Measurements from ENCODE around the gene KHSRP.
"Not testable (repeated sequence)": the region's sequence is repeated elsewhere in the genome, so short reads cannot be mapped to it uniquely, and the experiment has no call there.

KHSRP gene

GRCh38 chr19:6412447-6413091, 12.0 kb downstream of the KHSRP start:
- no peaks in the 10 kb centered on the region for H3K27me3 ChIP-seq
- H3K4me3 ChIP-seq: no peak overlapping the region
- H3K36me3 ChIP-seq: peaks cover 57% of the 10 kb centered on the region
- peaks cover 54% of the 10 kb centered on the region for H4K20me1 ChIP-seq
- no peak overlapping the region for H3K9ac ChIP-seq
- H3K4me1 ChIP-seq: no peaks in the 10 kb centered on the region
- H3K9me3 ChIP-seq: no peaks in the 10 kb centered on the region
- TF ChIP-seq Cebpa-rat (IDR thresholded peaks at IDR 0.05): no peak
- H3K4me2 ChIP-seq: no peak overlapping the region
- H3K27ac ChIP-seq: no peak overlapping the region

GRCh38 chr19:6412061-6412446, 12.6 kb downstream of the KHSRP start:
- Histone ChIP-seq H3K4me2 (no peak overlapping the region), H3K9ac (no peak overlapping the region)
- no peak for TF ChIP-seq Cebpa-rat (IDR thresholded peaks at IDR 0.05)

GRCh38 chr19:6409346-6409745, 15.3 kb downstream of the KHSRP start:
- TF ChIP-seq Cebpa-rat (IDR thresholded peaks at IDR 0.05): no peak
- Histone ChIP-seq H4K20me1 (peaks cover 23% of the 10 kb centered on the region), H3K36me3 (peaks cover 25% of the 10 kb centered on the region), H3K9me3 (no peaks in the 10 kb centered on the region), H3K9ac (no peak overlapping the region), H3K27ac (no peak overlapping the region), H3K27me3 (no peaks in the 10 kb centered on the region), H3K4me3 (no peak overlapping the region), H3K4me2 (no peak overlapping the region), H3K4me1 (no peaks in the 10 kb centered on the region)

More at GRCh38 chr19:6412061-6412446, 12.6 kb downstream of the KHSRP start:
- peaks cover 49% of the 10 kb centered on the region for H4K20me1 ChIP-seq
- H3K9me3 ChIP-seq: no peaks in the 10 kb centered on the region
- H3K4me3 ChIP-seq: no peak overlapping the region
- H3K27ac ChIP-seq: no peak overlapping the region
- no peaks in the 10 kb centered on the region for H3K27me3 ChIP-seq
- peaks cover 52% of the 10 kb centered on the region for H3K36me3 ChIP-seq
- no peaks in the 10 kb centered on the region for H3K4me1 ChIP-seq

- no peaks in the 10 kb centered on the region for H3K36me3 ChIP-seq
- no peak for TF ChIP-seq Cebpa-rat (IDR thresholded peaks at IDR 0.05)
- no peak overlapping the region for H3K4me3 ChIP-seq
Observed at GRCh38 chr19:6406401-6406800, 18.2 kb downstream of the KHSRP start.

GRCh38 chr19:6402837-6403608, 21.6 kb downstream of the KHSRP start:
- no peak for TF ChIP-seq Cebpa-rat (IDR thresholded peaks at IDR 0.05)
- no peak overlapping the region for H3K4me3 ChIP-seq
- peak overlapping the region; percentile 20; the same call in 1 of the 2 replicates for H3K4me2 ChIP-seq
- peaks cover 10% of the 10 kb centered on the region; the same call in 1 of the 2 replicates for H3K4me1 ChIP-seq
- H3K27me3 ChIP-seq: no peaks in the 10 kb centered on the region
- H3K9me3 ChIP-seq: no peaks in the 10 kb centered on the region
- no peaks in the 10 kb centered on the region for H4K20me1 ChIP-seq
- H3K27ac ChIP-seq: no peak overlapping the region
- no peak overlapping the region for H3K9ac ChIP-seq
- no peaks in the 10 kb centered on the region for H3K36me3 ChIP-seq

More at GRCh38 chr19:6406401-6406800, 18.2 kb downstream of the KHSRP start:
- no peaks in the 10 kb centered on the region for H3K27me3 ChIP-seq
- no peak overlapping the region for H3K4me2 ChIP-seq
- 0 out of 2 replicates have a peak, but pooled peaks cover under 1% of the 10 kb centered on the region for H4K20me1 ChIP-seq
- no peaks in the 10 kb centered on the region for H3K9me3 ChIP-seq
- H3K9ac ChIP-seq: no peak overlapping the region
- no peak overlapping the region for H3K27ac ChIP-seq
- peaks cover 10% of the 10 kb centered on the region; the same call in 1 of the 2 replicates for H3K4me1 ChIP-seq

GRCh38 chr19:6402058-6402457, 22.6 kb downstream of the KHSRP start:
- Histone ChIP-seq H3K27me3 (no peaks in the 10 kb centered on the region), H4K20me1 (no peaks in the 10 kb centered on the region), H3K4me3 (no peak overlapping the region), H3K27ac (no peak overlapping the region), H3K9ac (no peak overlapping the region), H3K9me3 (no peaks in the 10 kb centered on the region), H3K4me1 (peaks cover 10% of the 10 kb centered on the region; the same call in 1 of the 2 replicates), H3K4me2 (peak overlapping the region; percentile 20; the same call in 1 of the 2 replicates), H3K36me3 (no peaks in the 10 kb centered on the region)
- TF ChIP-seq Cebpa-rat (IDR thresholded peaks at IDR 0.05): no peak

- not testable (repeated sequence) for H3K27me3 ChIP-seq, H3K27ac ChIP-seq, H3K4me3 ChIP-seq, H3K9ac ChIP-seq, H4K20me1 ChIP-seq, H3K4me1 ChIP-seq, H3K36me3 ChIP-seq, H3K9me3 ChIP-seq, H3K4me2 ChIP-seq
Observed at GRCh38 chr19:6400062-6400944, 24.3 kb downstream of the KHSRP start.

- Histone ChIP-seq H3K4me2 (no peak overlapping the region), H3K36me3 (peaks cover 6% of the 10 kb centered on the region), H3K27ac (no peak overlapping the region), H3K4me3 (no peak overlapping the region), H4K20me1 (peaks cover 3% of the 10 kb centered on the region; the same call in 1 of the 2 replicates), H3K9me3 (no peaks in the 10 kb centered on the region), H3K4me1 (peaks cover 25% of the 10 kb centered on the region), H3K9ac (no peak overlapping the region), H3K27me3 (no peaks in the 10 kb centered on the region)
- no peak for TF ChIP-seq Cebpa-rat (IDR thresholded peaks at IDR 0.05)
Observed at GRCh38 chr19:6396305-6396704, 28.3 kb downstream of the KHSRP start.

GRCh38 chr19:6394831-6395230, 29.8 kb downstream of the KHSRP start:
- H3K36me3 ChIP-seq: peaks cover 20% of the 10 kb centered on the region
- H3K9ac ChIP-seq: no peak overlapping the region
- peaks cover 8% of the 10 kb centered on the region; the same call in 1 of the 2 replicates for H4K20me1 ChIP-seq
- H3K4me2 ChIP-seq: no peak overlapping the region
- H3K27ac ChIP-seq: no peak overlapping the region
- no peak overlapping the region for H3K4me3 ChIP-seq
- no peaks in the 10 kb centered on the region for H3K27me3 ChIP-seq
- peaks cover 30% of the 10 kb centered on the region for H3K4me1 ChIP-seq
- no peak for TF ChIP-seq Cebpa-rat (IDR thresholded peaks at IDR 0.05)
- H3K9me3 ChIP-seq: no peaks in the 10 kb centered on the region

Measured in BLaER1 (cell line).